Keratinocyte (primary cell): ENCODE data around the gene HOXC5. TPM values are rescaled to one million over a fixed set of nuclear protein-coding genes. Genes with fewer than 3 reads are reported as not detected.
A peak's percentile ranks its signal among the peaks of the same experiment; 100 is the strongest.

Experiments
- DNase-seq: peaks from one replicate; pipeline ENCODE4 v3.0.0-alpha.2; 2011; ENCODE audit warnings: low read depth, missing footprints, low spot score
- FAIRE-seq: peaks from 2 replicates; lab custom pipeline; 2011; peaks lifted over from hg19 to GRCh38; lab: Jason Lieb, UNC
- H2AFZ ChIP-seq: 2 replicates; pipeline ENCODE4 v1.6.0; 2012; ENCODE audit warnings: low read length, control low read depth, inconsistent platforms; ENCODE audit not compliant: control insufficient read depth
- H3K27ac ChIP-seq: 2 replicates; pipeline ENCODE4 v1.5.1; 2011; ENCODE audit warnings: low read length; ENCODE audit not compliant: control insufficient read depth, insufficient read depth
- H3K27me3 ChIP-seq: 3 replicates; pipeline ENCODE4 v1.6.0; 2011; ENCODE audit warnings: low read length; ENCODE audit not compliant: control insufficient read depth, insufficient read depth; ENCODE audit errors: extremely low read depth
- H3K36me3 ChIP-seq, 2 experiments: 2 replicates in 1 of 2; 3 replicates in 1 of 2; pipeline ENCODE4 v1.5.1; 2011; ENCODE audit warnings: low read length in 2 of 2, mild to moderate bottlenecking in 1 of 2; ENCODE audit not compliant: control insufficient read depth in 2 of 2, insufficient read depth in 2 of 2; ENCODE audit errors: extremely low read depth in 1 of 2
- H3K4me1 ChIP-seq: 3 replicates; pipeline ENCODE4 v1.5.1; 2011; ENCODE audit warnings: low read length; ENCODE audit not compliant: control insufficient read depth, insufficient read depth; ENCODE audit errors: extremely low read depth
- H3K4me2 ChIP-seq: 3 replicates; pipeline ENCODE4 v1.6.0; 2011; ENCODE audit warnings: low read depth, low read length; ENCODE audit not compliant: control insufficient read depth, insufficient read depth; ENCODE audit errors: extremely low read depth
- H3K4me3 ChIP-seq, 3 experiments: fragments of 200-600 bp in 1 of 3; sonication (generic) in 1 of 3; 2 replicates in 2 of 3; 3 replicates in 1 of 3; pipeline ENCODE4 v1.5.1; 2011 to 2016; ENCODE audit warnings: low read length in 3 of 3, mild to moderate bottlenecking in 3 of 3, control low read depth in 2 of 3, inconsistent platforms in 1 of 3, low read depth in 1 of 3, mixed read lengths in 1 of 3, mixed run types in 1 of 3, moderate library complexity in 1 of 3; ENCODE audit not compliant: control insufficient read depth in 2 of 3, insufficient read depth in 2 of 3; ENCODE audit errors: extremely low read depth in 1 of 3
- H3K79me2 ChIP-seq: 2 replicates; pipeline ENCODE4 v1.6.0; 2012; ENCODE audit warnings: low read length; ENCODE audit not compliant: control insufficient read depth, insufficient read depth
- H3K9ac ChIP-seq: 3 replicates; pipeline ENCODE4 v1.6.0; 2011; ENCODE audit warnings: low read length; ENCODE audit not compliant: control insufficient read depth, insufficient read depth; ENCODE audit errors: extremely low read depth
- H3K9me1 ChIP-seq: 3 replicates; pipeline ENCODE4 v1.6.0; 2011; ENCODE audit warnings: low read length; ENCODE audit not compliant: control insufficient read depth, insufficient read depth; ENCODE audit errors: extremely low read depth
- H3K9me3 ChIP-seq: 2 replicates; pipeline ENCODE4 v1.5.1; 2012; ENCODE audit warnings: low read depth, low read length; ENCODE audit not compliant: control insufficient read depth
- H4K20me1 ChIP-seq: 3 replicates; pipeline ENCODE4 v1.6.0; 2011; ENCODE audit warnings: low read length; ENCODE audit not compliant: control insufficient read depth, insufficient read depth; ENCODE audit errors: extremely low read depth
- CTCF ChIP-seq, 3 experiments: IDR thresholded peaks in 1 of 3; conservative IDR thresholded peaks in 1 of 3; optimal IDR thresholded peaks in 1 of 3; 2 replicates in 2 of 3; 3 replicates in 1 of 3; pipeline versions ENCODE3 to v1.5.1; 2011; ENCODE audit warnings: low read length in 3 of 3, mild to moderate bottlenecking in 3 of 3, moderate library complexity in 2 of 3, control low read depth in 1 of 3, inconsistent platforms in 1 of 3; ENCODE audit not compliant: insufficient read depth in 2 of 3; ENCODE audit errors: extremely low read depth in 1 of 3
- EZH2 ChIP-seq: IDR thresholded peaks from one replicate; pipeline ENCODE4 v1.6.1; 2012; ENCODE audit warnings: inconsistent platforms, mild to moderate bottlenecking, low read length, moderate library complexity
- dilution Hi-C: fragments of 300-500 bp; cut with MboI; formaldehyde crosslinking; loops from one replicate; pipeline ENCODE4 v1.7.0; 2020; ENCODE audit warnings: low sequenced_read_pairs; ENCODE audit not compliant: extremely low pct_ligation_motif_present
- polyA plus RNA-seq, 5 experiments: library from polyadenylated mRNA; depleted of rRNA in 3 of 5; stranded (reverse) in 3 of 5; stranded (forward) in 1 of 5; unstranded in 1 of 5; fragments of >200 nt; gene quantifications; 1 replicate in 1 of 5; 2 replicates in 3 of 5; 3 replicates in 1 of 5; pipeline versions ENCODE4 v1.2.1 to v1.2.3, GENCODE V29; 2011 to 2012; ENCODE audit warnings: missing spikeins in 2 of 5, low read depth in 1 of 5, low replicate concordance in 1 of 5

The HOXC5 gene
- polyA plus RNA-seq, 1 donor (not counting 4 experiments of a cell fraction or from before 2014, with no cell fraction given): 0.18 TPM

- Histone ChIP-seq H3K27me3 (no peaks in the 10 kb centered on the region), H3K9ac (peak overlapping the region; percentile 69), H3K4me3 (peak overlapping the region in 2 of 3 experiments; percentile 59 to 77), H3K79me2 (peaks cover 42% of the 10 kb centered on the region), H3K9me1 (no peaks in the 10 kb centered on the region), H3K9me3 (no peaks in the 10 kb centered on the region), H3K4me1 (peaks cover 37% of the 10 kb centered on the region), H2AFZ (no peak overlapping the region), H3K27ac (peak overlapping the region; percentile 40), H3K36me3 (peaks cover 0 to 1% of the 10 kb centered on the region in 2 experiments), H3K4me2 (peak overlapping the region; percentile 98), H4K20me1 (no peaks in the 10 kb centered on the region)
- DNase-seq: no peak
- FAIRE-seq: no peak
- TF ChIP-seq CTCF (optimal IDR thresholded peaks at IDR 0.05 in 1 of 3, IDR thresholded peaks at IDR 0.05 in 1 of 3, conservative IDR thresholded peaks at IDR 0.05 in 1 of 3; ENCODE audit: extremely low read depth in 1 of 3, insufficient read depth in 2 of 3, low read length in 3 of 3) (no peak), EZH2 (no peak)
- dilution Hi-C loops: no loop called here
Observed at GRCh38 chr12:54029529-54030441, 3.1 kb upstream of the HOXC5 start.

- Histone ChIP-seq H4K20me1 (no peaks in the 10 kb centered on the region), H3K9ac (peak overlapping the region; percentile 13), H3K4me1 (peaks cover 34% of the 10 kb centered on the region), H3K9me1 (no peaks in the 10 kb centered on the region), H3K9me3 (no peaks in the 10 kb centered on the region), H3K27ac (no peak overlapping the region), H3K4me2 (peak overlapping the region; percentile 24), H3K4me3 (no peak overlapping the region), H3K27me3 (no peaks in the 10 kb centered on the region), H3K36me3 (peaks cover 0 to 1% of the 10 kb centered on the region in 2 experiments), H3K79me2 (peaks cover 35% of the 10 kb centered on the region), H2AFZ (no peak overlapping the region)
- DNase-seq (no peak), FAIRE-seq (no peak)
- dilution Hi-C loops: no loop called here
- no peak for TF ChIP-seq EZH2
- no peak for TF ChIP-seq CTCF (optimal IDR thresholded peaks at IDR 0.05 in 1 of 3, IDR thresholded peaks at IDR 0.05 in 1 of 3, conservative IDR thresholded peaks at IDR 0.05 in 1 of 3; ENCODE audit: extremely low read depth in 1 of 3, insufficient read depth in 2 of 3, low read length in 3 of 3)
Observed at GRCh38 chr12:54030442-54030801, 2.4 kb upstream of the HOXC5 start.
